Type B pancreatic cell (in vitro differentiated cells): ENCODE data around the gene CDH2. TPM values are rescaled to one million over a fixed set of nuclear protein-coding genes. Genes with fewer than 3 reads are reported as not detected.
"Not testable (repeated sequence)": the region's sequence is repeated elsewhere in the genome, so short reads cannot be mapped to it uniquely, and the experiment has no call there.

Experiments
- DNase-seq: peaks from one replicate; pipeline ENCODE4 v3.0.0; 2021; ENCODE audit warnings: mixed read lengths; ENCODE audit not compliant: unreplicated experiment; ENCODE audit errors: extremely low spot score
- H3K27ac Mint-ChIP-seq: 2 replicates; pipeline ENCODE4 v1.8.0; 2021; ENCODE audit warnings: mild to moderate bottlenecking, mixed read lengths
- H3K27me3 Mint-ChIP-seq: 2 replicates; pipeline ENCODE4 v1.8.0; 2021; ENCODE audit warnings: mixed read lengths
- H3K36me3 Mint-ChIP-seq: 2 replicates; pipeline ENCODE4 v1.8.0; 2021; ENCODE audit warnings: mixed read lengths
- H3K4me1 Mint-ChIP-seq: one replicate; pipeline ENCODE4 v1.8.0; 2021; ENCODE audit warnings: mixed read lengths; ENCODE audit not compliant: unreplicated experiment
- H3K4me3 Mint-ChIP-seq: 2 replicates; pipeline ENCODE4 v1.8.0; 2021; ENCODE audit warnings: mild to moderate bottlenecking, mixed read lengths
- H3K9me3 Mint-ChIP-seq: 2 replicates; pipeline ENCODE4 v1.8.0; 2021; ENCODE audit warnings: mixed read lengths
- CTCF ChIP-seq: fragments of 200-600 bp; sonication (generic); conservative IDR thresholded peaks from 2 replicates; pipeline ENCODE4 v1.5.0; 2021; ENCODE audit warnings: antibody characterized with exemption, mild to moderate bottlenecking
- total RNA-seq: library from RNA; stranded (reverse); gene quantifications from 2 replicates; pipeline ENCODE4 v1.2.1, GENCODE V29; 2021; ENCODE audit warnings: low replicate concordance

CDH2 gene
- total RNA-seq, 1 donor from 2014 or later: 145 TPM

DNA sequence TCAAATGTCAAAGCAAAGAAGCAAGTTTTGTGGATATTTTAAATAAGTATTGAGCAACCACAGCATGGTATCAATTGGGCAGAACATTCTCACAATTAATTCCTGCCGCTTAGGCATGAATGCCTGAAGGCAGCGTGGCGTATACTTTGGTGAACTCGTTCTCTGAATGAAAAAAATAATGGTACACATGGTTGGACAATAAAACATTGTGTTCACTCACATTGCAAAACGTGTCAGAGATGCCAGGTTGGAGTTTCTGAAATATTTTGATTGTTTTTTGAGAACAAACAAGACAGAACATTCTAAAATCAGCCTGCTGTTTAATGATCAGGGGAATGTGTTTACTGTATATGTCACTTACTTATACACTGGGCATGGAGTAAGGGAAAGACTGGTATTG lies 254.2 kb downstream of the CDH2 start:
- no peak for DNase-seq
- TF ChIP-seq CTCF: no peak
- Mint-ChIP-seq H3K27ac (peak overlapping the region; percentile 95), H3K4me1 (peaks cover 20% of the 10 kb centered on the region), H3K9me3 (peaks cover 4% of the 10 kb centered on the region), H3K36me3 (peaks cover 4% of the 10 kb centered on the region), H3K27me3 (no peaks in the 10 kb centered on the region), H3K4me3 (no peak overlapping the region)

DNA sequence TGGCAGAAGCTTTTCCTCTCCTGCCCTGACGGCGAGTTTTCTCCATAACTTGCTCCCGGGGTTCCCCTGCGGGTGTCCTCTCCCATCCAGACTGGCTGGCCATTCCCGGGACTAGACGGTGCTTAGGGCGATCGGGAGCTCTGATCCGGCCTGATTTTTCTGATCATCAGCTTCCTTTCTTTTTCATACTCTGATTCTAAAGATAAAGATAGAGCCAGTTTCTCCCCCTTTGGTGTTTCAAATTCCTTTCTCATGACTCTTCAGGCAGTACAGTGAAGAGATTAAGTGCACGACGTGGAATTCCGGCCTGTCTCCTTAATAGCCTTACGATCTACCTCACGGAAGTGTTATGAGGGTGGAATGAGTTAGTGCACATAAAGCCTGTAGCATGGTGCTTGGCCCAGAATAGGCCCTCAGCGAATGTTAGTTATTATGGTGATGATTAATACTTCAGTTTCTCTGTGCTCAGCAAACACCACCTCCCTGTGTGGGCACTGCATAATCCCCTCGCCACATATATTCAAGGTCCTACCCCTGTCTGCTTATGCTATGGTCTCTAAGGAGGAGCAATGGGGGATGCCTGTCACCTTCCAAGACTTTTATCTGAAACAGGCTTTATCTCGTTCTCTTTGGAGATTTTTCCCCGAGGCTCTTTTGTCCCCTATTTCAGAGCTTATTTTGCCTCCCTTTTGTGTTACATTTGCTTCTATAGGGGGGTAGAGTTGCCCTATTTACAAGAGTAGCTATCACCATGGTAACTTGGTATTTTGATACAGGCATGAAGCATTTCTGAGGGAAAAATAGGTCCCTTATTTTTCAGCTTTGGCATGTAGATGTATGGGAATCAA lies 254.8 kb downstream of the CDH2 start:
- H3K27me3 Mint-ChIP-seq: no peaks in the 10 kb centered on the region

DNA sequence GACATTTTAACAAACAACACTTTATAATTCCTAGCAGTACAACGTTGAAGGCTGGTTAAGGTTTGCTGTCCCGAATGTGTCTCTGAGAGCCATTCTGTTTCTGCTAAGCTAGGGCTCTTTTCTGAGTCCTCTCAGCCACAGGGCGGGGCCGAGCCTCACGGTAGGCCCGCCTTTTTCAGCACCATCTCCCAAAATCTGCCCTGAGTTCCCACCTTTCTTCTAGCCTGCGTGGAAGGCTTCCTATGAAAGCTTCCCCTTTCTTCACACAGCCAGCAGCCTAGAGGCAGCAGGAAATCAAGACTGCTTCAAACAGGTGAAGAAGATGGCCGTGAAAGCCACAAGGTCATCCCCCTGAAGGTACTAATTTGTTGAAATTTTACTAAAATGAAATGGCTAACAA lies 255.5 kb downstream of the CDH2 start:
- H3K4me3 Mint-ChIP-seq: peak overlapping the region; percentile 69
- no peak for DNase-seq

More for the DNA sequence above, 254.8 kb downstream of the CDH2 start:
- no peak for DNase-seq
- peak overlapping the region; percentile 95 for H3K27ac Mint-ChIP-seq
- peaks cover 4% of the 10 kb centered on the region for H3K9me3 Mint-ChIP-seq
- peak overlapping the region; percentile 69 for H3K4me3 Mint-ChIP-seq
- H3K36me3 Mint-ChIP-seq: peaks cover 4% of the 10 kb centered on the region
- no peak for TF ChIP-seq CTCF
- peaks cover 20% of the 10 kb centered on the region for H3K4me1 Mint-ChIP-seq

DNA sequence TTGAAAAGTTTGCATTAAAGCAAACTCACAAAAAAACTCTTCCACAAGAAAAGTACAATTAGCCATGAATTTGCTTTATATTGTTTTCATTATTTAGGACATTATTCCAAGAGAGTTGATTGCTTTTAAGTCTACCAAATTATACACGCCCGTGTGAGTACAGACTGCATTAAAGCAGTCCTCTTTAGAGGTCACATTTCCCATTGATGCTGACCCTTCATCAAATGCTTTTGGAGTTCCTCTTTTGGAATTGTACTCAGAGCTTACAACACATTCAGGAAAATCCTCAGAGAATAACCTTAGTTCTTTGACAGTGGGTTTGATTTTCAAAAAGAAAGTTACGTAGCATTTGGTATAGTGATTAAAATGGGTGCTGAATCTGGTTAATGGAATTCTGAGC lies 256.1 kb downstream of the CDH2 start:
- DNase-seq: no peak
- H3K4me1 Mint-ChIP-seq: peaks cover 20% of the 10 kb centered on the region
- no peak overlapping the region for H3K4me3 Mint-ChIP-seq
- no peaks in the 10 kb centered on the region for H3K27me3 Mint-ChIP-seq
- peak overlapping the region; percentile 95 for H3K27ac Mint-ChIP-seq
- H3K9me3 Mint-ChIP-seq: peaks cover 4% of the 10 kb centered on the region
- TF ChIP-seq CTCF: no peak
- peaks cover 4% of the 10 kb centered on the region for H3K36me3 Mint-ChIP-seq

More for the DNA sequence above, 255.5 kb downstream of the CDH2 start:
- H3K27me3 Mint-ChIP-seq: no peaks in the 10 kb centered on the region
- peaks cover 4% of the 10 kb centered on the region for H3K36me3 Mint-ChIP-seq
- H3K9me3 Mint-ChIP-seq: peaks cover 4% of the 10 kb centered on the region
- peaks cover 20% of the 10 kb centered on the region for H3K4me1 Mint-ChIP-seq
- no peak for TF ChIP-seq CTCF
- H3K27ac Mint-ChIP-seq: peak overlapping the region; percentile 95

GRCh38 chr18:27906189-27906588 lies 270.7 kb downstream of the CDH2 start:
- DNase-seq, H3K27ac Mint-ChIP-seq, H3K36me3 Mint-ChIP-seq, H3K27me3 Mint-ChIP-seq, H3K4me1 Mint-ChIP-seq, H3K4me3 Mint-ChIP-seq: not testable (repeated sequence)
- peaks cover 15% of the 10 kb centered on the region for H3K9me3 Mint-ChIP-seq

GRCh38 chr18:27903906-27904305 lies 273.0 kb downstream of the CDH2 start:
- Mint-ChIP-seq H3K36me3 (peaks cover 5% of the 10 kb centered on the region), H3K27ac (no peak overlapping the region), H3K4me3 (no peak overlapping the region), H3K4me1 (peaks cover 6% of the 10 kb centered on the region), H3K9me3 (peaks cover 15% of the 10 kb centered on the region), H3K27me3 (no peaks in the 10 kb centered on the region)
- no peak for DNase-seq
- TF ChIP-seq CTCF: no peak
